ENCODE results near the gene CBR4. TPM values are rescaled to one million over a fixed set of nuclear protein-coding genes. Genes with fewer than 3 reads are reported as not detected.

The CBR4 gene
- total RNA-seq, 1 experiment from 2014 or later, result 31.6 TPM

DNA sequence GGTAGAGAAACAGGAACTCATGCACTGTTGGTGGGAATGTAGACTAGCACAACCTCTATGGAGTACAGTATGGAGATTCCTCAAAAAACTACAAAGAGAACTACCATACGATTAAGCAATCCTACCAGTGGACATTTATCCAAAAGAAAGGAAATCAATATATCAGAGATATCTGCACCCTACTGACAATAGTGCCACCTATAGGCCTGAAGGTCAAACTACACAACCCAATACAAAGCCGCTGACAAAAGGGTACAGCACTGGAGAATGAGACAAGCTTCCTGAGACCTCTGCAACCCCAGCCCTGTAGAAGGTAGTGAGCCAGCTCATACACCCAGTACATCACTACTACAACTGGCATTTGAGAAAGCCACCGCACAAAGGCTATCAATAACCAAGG lies 67.1 kb downstream of the CBR4 start:
- intact Hi-C loops (cut with micrococcal nuclease; ENCODE audit: unreplicated experiment), result no loop called here
- ChIA-PET CTCF (no interaction called here), POLR2A (ENCODE audit: low non-redundant PET) (no interaction called here)
- Histone ChIP-seq H3K36me3 (ENCODE audit: insufficient read depth, low read length, poor library complexity, severe bottlenecking) (no peaks in the 10 kb centered on the region), H3K27ac (ENCODE audit: low read depth, low read length, poor library complexity, severe bottlenecking) (no peak overlapping the region), H3K27me3 (replicated peaks; ENCODE audit: insufficient read depth, low read depth, low read length, poor library complexity) (no peaks in the 10 kb centered on the region), H3K9me3 (ENCODE audit: low read depth, low read length, poor library complexity, severe bottlenecking) (no peaks in the 10 kb centered on the region), H3K4me1 (ENCODE audit: insufficient read depth, low read length, poor library complexity, severe bottlenecking) (peaks cover 14% of the 10 kb centered on the region), H3K4me3 (ENCODE audit: low read depth, low read length, poor library complexity, severe bottlenecking) (no peak overlapping the region)
- no peak for TF ChIP-seq EZH2 (IDR thresholded peaks at IDR 0.05; ENCODE audit: borderline replicate concordance, low read depth, low read length, poor library complexity, severe bottlenecking)
- TF ChIP-seq, protein P1, sequence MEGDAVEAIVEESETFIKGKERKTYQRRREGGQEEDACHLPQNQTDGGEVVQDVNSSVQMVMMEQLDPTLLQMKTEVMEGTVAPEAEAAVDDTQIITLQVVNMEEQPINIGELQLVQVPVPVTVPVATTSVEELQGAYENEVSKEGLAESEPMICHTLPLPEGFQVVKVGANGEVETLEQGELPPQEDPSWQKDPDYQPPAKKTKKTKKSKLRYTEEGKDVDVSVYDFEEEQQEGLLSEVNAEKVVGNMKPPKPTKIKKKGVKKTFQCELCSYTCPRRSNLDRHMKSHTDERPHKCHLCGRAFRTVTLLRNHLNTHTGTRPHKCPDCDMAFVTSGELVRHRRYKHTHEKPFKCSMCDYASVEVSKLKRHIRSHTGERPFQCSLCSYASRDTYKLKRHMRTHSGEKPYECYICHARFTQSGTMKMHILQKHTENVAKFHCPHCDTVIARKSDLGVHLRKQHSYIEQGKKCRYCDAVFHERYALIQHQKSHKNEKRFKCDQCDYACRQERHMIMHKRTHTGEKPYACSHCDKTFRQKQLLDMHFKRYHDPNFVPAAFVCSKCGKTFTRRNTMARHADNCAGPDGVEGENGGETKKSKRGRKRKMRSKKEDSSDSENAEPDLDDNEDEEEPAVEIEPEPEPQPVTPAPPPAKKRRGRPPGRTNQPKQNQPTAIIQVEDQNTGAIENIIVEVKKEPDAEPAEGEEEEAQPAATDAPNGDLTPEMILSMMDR (conservative IDR thresholded peaks at IDR 0.05; ENCODE audit: low read depth, low read length), result peak; percentile 69
- no TSS peak for BruUV-seq (replicated peaks)
- DNase-seq (ENCODE audit: low spot score), result peak; percentile 35

Data from A673 (cell line).